OCI-LY3 (cell line): ENCODE measurements around the gene SMARCD2.

ENCODE experiments used
- H2AFZ ChIP-seq: fragments of 200-600, 300-600 bp; shearing (Covaris generic); 2 replicates; pipeline ENCODE4 v1.6.0; 2014; ENCODE audit warnings: antibody characterized with exemption, low read depth, low read length
- H3K27ac ChIP-seq: fragments of 200-600, 300-600 bp; sonication (generic); 2 replicates; pipeline ENCODE4 v1.5.1; 2014; ENCODE audit warnings: mild to moderate bottlenecking, low read length, moderate library complexity, mixed read lengths
- H3K27me3 ChIP-seq: fragments of 200-600, 300-600 bp; sonication (generic); 2 replicates; pipeline ENCODE4 v1.6.1; 2014; ENCODE audit warnings: low read depth, low read length, mixed read lengths
- H3K36me3 ChIP-seq: fragments of 200-600, 300-600 bp; sonication (generic); replicated peaks from 2 replicates; pipeline ENCODE3; 2014; ENCODE audit warnings: low read depth, low read length, mixed read lengths
- H3K4me1 ChIP-seq: fragments of 300-600, 200-600 bp; sonication (generic); 2 replicates; pipeline ENCODE4 v1.6.1; 2014; ENCODE audit warnings: low read length, mixed read lengths
- H3K4me2 ChIP-seq: fragments of 200-600, 300-600 bp; sonication (generic); 2 replicates; pipeline ENCODE4 v1.6.1; 2014; ENCODE audit warnings: low read length, mixed read lengths
- H3K4me3 ChIP-seq: fragments of 300-600, 200-600 bp; sonication (generic); 2 replicates; pipeline ENCODE4 v1.5.1; 2014; ENCODE audit warnings: antibody characterized with exemption, mild to moderate bottlenecking, low read length, moderate library complexity
- H3K79me2 ChIP-seq: fragments of 300-600, 200-600 bp; shearing (Covaris generic); 2 replicates; pipeline ENCODE4 v1.6.1; 2014; ENCODE audit warnings: mild to moderate bottlenecking, low read length, mixed read lengths
- H3K9ac ChIP-seq: fragments of 300-600, 200-600 bp; shearing (Covaris generic); 2 replicates; pipeline ENCODE4 v1.6.0; 2014; ENCODE audit warnings: mild to moderate bottlenecking, low read length, moderate library complexity
- H3K9me3 ChIP-seq: fragments of 200-600, 300-600 bp; shearing (Covaris generic); 2 replicates; pipeline ENCODE4 v1.6.1; 2014; ENCODE audit warnings: low read length, mixed read lengths; ENCODE audit not compliant: insufficient read depth
- H4K20me1 ChIP-seq: fragments of 200-600, 300-600 bp; sonication (generic); 2 replicates; pipeline ENCODE4 v1.6.1; 2016; ENCODE audit warnings: low read length, mixed read lengths; ENCODE audit not compliant: insufficient read depth
- CTCF ChIP-seq: fragments of 200-600, 300-600 bp; sonication (generic); IDR thresholded peaks from 2 replicates; pipeline ENCODE4 v1.5.1; 2014; ENCODE audit warnings: antibody characterized with exemption, low read length, low read depth
- EZH2phosphoT487 ChIP-seq: fragments of 200-600 bp; shearing (Covaris generic); IDR thresholded peaks from 2 replicates; pipeline ENCODE4 v1.6.1; 2018; ENCODE audit warnings: antibody characterized with exemption, mixed run types, low read depth

The SMARCD2 gene

GRCh38 chr17:63832014-63832413 lies 10.5 kb downstream of the SMARCD2 start:
- H3K36me3 ChIP-seq, result peaks cover 68% of the 10 kb centered on the region
- H3K4me3 ChIP-seq, result no peak overlapping the region
- no peak overlapping the region for H3K4me2 ChIP-seq
- no peaks in the 10 kb centered on the region for H3K9me3 ChIP-seq
- peaks cover 27% of the 10 kb centered on the region for H3K79me2 ChIP-seq
- H2AFZ ChIP-seq, result no peak overlapping the region
- H4K20me1 ChIP-seq, result no peaks in the 10 kb centered on the region
- H3K4me1 ChIP-seq, result peaks cover 9% of the 10 kb centered on the region
- no peak overlapping the region for H3K27ac ChIP-seq
- H3K9ac ChIP-seq, result no peak overlapping the region
- H3K27me3 ChIP-seq, result no peaks in the 10 kb centered on the region
- TF ChIP-seq CTCF (no peak), EZH2phosphoT487 (no peak)

- no peaks in the 10 kb centered on the region for H4K20me1 ChIP-seq
- H3K4me2 ChIP-seq, result no peak overlapping the region
- H3K9ac ChIP-seq, result no peak overlapping the region
Observed at GRCh38 chr17:63831505-63831904, 11.0 kb downstream of the SMARCD2 start.

GRCh38 chr17:63830904-63831491 lies 11.5 kb downstream of the SMARCD2 start:
- peaks cover 65% of the 10 kb centered on the region for H3K36me3 ChIP-seq
- no peaks in the 10 kb centered on the region for H3K9me3 ChIP-seq
- no peak overlapping the region for H2AFZ ChIP-seq
- H3K4me2 ChIP-seq, result no peak overlapping the region
- H3K4me1 ChIP-seq, result peaks cover 12% of the 10 kb centered on the region
- H3K9ac ChIP-seq, result no peak overlapping the region
- H3K27me3 ChIP-seq, result no peaks in the 10 kb centered on the region
- no peaks in the 10 kb centered on the region for H4K20me1 ChIP-seq
- no peak for TF ChIP-seq CTCF
- TF ChIP-seq EZH2phosphoT487, result no peak
- H3K27ac ChIP-seq, result no peak overlapping the region
- H3K4me3 ChIP-seq, result no peak overlapping the region
- peaks cover 33% of the 10 kb centered on the region for H3K79me2 ChIP-seq

More at GRCh38 chr17:63831505-63831904, 11.0 kb downstream of the SMARCD2 start:
- Histone ChIP-seq H3K79me2 (peaks cover 28% of the 10 kb centered on the region), H3K4me1 (peaks cover 9% of the 10 kb centered on the region), H3K9me3 (no peaks in the 10 kb centered on the region), H3K27me3 (no peaks in the 10 kb centered on the region), H3K36me3 (peaks cover 65% of the 10 kb centered on the region), H2AFZ (no peak overlapping the region), H3K4me3 (no peak overlapping the region), H3K27ac (no peak overlapping the region)
- TF ChIP-seq EZH2phosphoT487 (no peak), CTCF (no peak)

- Histone ChIP-seq H3K9ac (no peak overlapping the region), H3K4me3 (no peak overlapping the region), H3K79me2 (peaks cover 41% of the 10 kb centered on the region), H3K9me3 (no peaks in the 10 kb centered on the region), H3K27ac (no peak overlapping the region), H3K4me2 (no peak overlapping the region), H3K4me1 (peaks cover 18% of the 10 kb centered on the region), H2AFZ (no peak overlapping the region), H3K27me3 (no peaks in the 10 kb centered on the region), H3K36me3 (peaks cover 69% of the 10 kb centered on the region), H4K20me1 (no peaks in the 10 kb centered on the region)
- TF ChIP-seq CTCF, result no peak
- TF ChIP-seq EZH2phosphoT487, result no peak
Observed at GRCh38 chr17:63830278-63830677, 12.2 kb downstream of the SMARCD2 start.
